IPS-15b (cell line): ENCODE measurements around the gene B3GALT5.
A peak's percentile ranks its signal among the peaks of the same experiment; 100 is the strongest.

Source experiments
- H3K27me3 ChIP-seq: one replicate; pipeline ENCODE4 v1.6.1; 2013; ENCODE audit warnings: low read length; ENCODE audit not compliant: control insufficient read depth, insufficient read depth
- H3K36me3 ChIP-seq: one replicate; pipeline ENCODE4 v1.6.1; 2013; ENCODE audit warnings: low read length; ENCODE audit not compliant: control insufficient read depth, insufficient read depth
- H3K4me1 ChIP-seq: one replicate; pipeline ENCODE4 v1.6.1; 2013; ENCODE audit warnings: mild to moderate bottlenecking, low read length; ENCODE audit not compliant: control insufficient read depth, insufficient read depth
- H3K4me3 ChIP-seq: one replicate; pipeline ENCODE4 v1.5.1; 2013; ENCODE audit warnings: low read depth, low read length
- H3K9ac ChIP-seq: one replicate; pipeline ENCODE4 v1.6.1; 2013; ENCODE audit warnings: low read depth, mild to moderate bottlenecking, low read length
- H3K9me3 ChIP-seq: one replicate; pipeline ENCODE4 v1.6.1; 2013; ENCODE audit warnings: mild to moderate bottlenecking, low read length; ENCODE audit not compliant: control insufficient read depth, insufficient read depth

The B3GALT5 gene

GRCh38 chr21:39611551-39612190 lies 1.1 kb upstream of the B3GALT5 start:
- H3K36me3 ChIP-seq: no peaks in the 10 kb centered on the region
- no peaks in the 10 kb centered on the region for H3K9me3 ChIP-seq
- H3K4me3 ChIP-seq: peak overlapping the region; percentile 64
- peak overlapping the region; percentile 39 for H3K9ac ChIP-seq
- peaks cover 18% of the 10 kb centered on the region for H3K4me1 ChIP-seq
- H3K27me3 ChIP-seq: no peaks in the 10 kb centered on the region

GRCh38 chr21:39613041-39613934 lies 548 bp downstream of the B3GALT5 start:
- H3K9ac ChIP-seq: peak overlapping the region; percentile 17
- H3K27me3 ChIP-seq: no peaks in the 10 kb centered on the region
- no peaks in the 10 kb centered on the region for H3K9me3 ChIP-seq
- H3K4me1 ChIP-seq: peaks cover 18% of the 10 kb centered on the region
- H3K36me3 ChIP-seq: no peaks in the 10 kb centered on the region
- H3K4me3 ChIP-seq: peak overlapping the region; percentile 89

GRCh38 chr21:39616211-39616772 lies 3.6 kb downstream of the B3GALT5 start:
- H3K9ac ChIP-seq: no peak overlapping the region
- peaks cover 14% of the 10 kb centered on the region for H3K4me1 ChIP-seq
- no peaks in the 10 kb centered on the region for H3K36me3 ChIP-seq
- no peaks in the 10 kb centered on the region for H3K9me3 ChIP-seq
- H3K27me3 ChIP-seq: no peaks in the 10 kb centered on the region
- no peak overlapping the region for H3K4me3 ChIP-seq

GRCh38 chr21:39620856-39621255 lies 8.1 kb downstream of the B3GALT5 start:
- no peak overlapping the region for H3K4me3 ChIP-seq
- no peaks in the 10 kb centered on the region for H3K9me3 ChIP-seq
- no peaks in the 10 kb centered on the region for H3K36me3 ChIP-seq
- H3K4me1 ChIP-seq: peaks cover 6% of the 10 kb centered on the region
- H3K27me3 ChIP-seq: no peaks in the 10 kb centered on the region
- H3K9ac ChIP-seq: no peak overlapping the region

- H3K27me3 ChIP-seq: no peaks in the 10 kb centered on the region
- H3K4me1 ChIP-seq: no peaks in the 10 kb centered on the region
- no peak overlapping the region for H3K4me3 ChIP-seq
- no peak overlapping the region for H3K9ac ChIP-seq
- no peaks in the 10 kb centered on the region for H3K9me3 ChIP-seq
- H3K36me3 ChIP-seq: no peaks in the 10 kb centered on the region
Measured at GRCh38 chr21:39625211-39625895, 12.6 kb downstream of the B3GALT5 start.

GRCh38 chr21:39628385-39628784 lies 15.6 kb downstream of the B3GALT5 start:
- no peaks in the 10 kb centered on the region for H3K36me3 ChIP-seq
- H3K4me1 ChIP-seq: peaks cover 5% of the 10 kb centered on the region
- H3K27me3 ChIP-seq: no peaks in the 10 kb centered on the region
- H3K4me3 ChIP-seq: no peak overlapping the region
- H3K9ac ChIP-seq: no peak overlapping the region
- H3K9me3 ChIP-seq: no peaks in the 10 kb centered on the region

- no peak overlapping the region for H3K4me3 ChIP-seq
- no peaks in the 10 kb centered on the region for H3K36me3 ChIP-seq
- no peak overlapping the region for H3K9ac ChIP-seq
- no peaks in the 10 kb centered on the region for H3K9me3 ChIP-seq
- no peaks in the 10 kb centered on the region for H3K27me3 ChIP-seq
- H3K4me1 ChIP-seq: peaks cover 5% of the 10 kb centered on the region
Measured at GRCh38 chr21:39630191-39630591, 17.5 kb downstream of the B3GALT5 start.

- Histone ChIP-seq H3K9ac (no peak overlapping the region), H3K9me3 (no peaks in the 10 kb centered on the region), H3K4me1 (peaks cover 5% of the 10 kb centered on the region), H3K4me3 (no peak overlapping the region), H3K36me3 (no peaks in the 10 kb centered on the region), H3K27me3 (no peaks in the 10 kb centered on the region)
Measured at GRCh38 chr21:39630827-39631226, 18.1 kb downstream of the B3GALT5 start.

GRCh38 chr21:39631842-39632562 lies 19.3 kb downstream of the B3GALT5 start:
- Histone ChIP-seq H3K36me3 (no peaks in the 10 kb centered on the region), H3K4me1 (peaks cover 10% of the 10 kb centered on the region), H3K9me3 (no peaks in the 10 kb centered on the region), H3K9ac (no peak overlapping the region), H3K4me3 (no peak overlapping the region), H3K27me3 (no peaks in the 10 kb centered on the region)

- H3K4me1 ChIP-seq: peaks cover 18% of the 10 kb centered on the region
- H3K36me3 ChIP-seq: no peaks in the 10 kb centered on the region
- H3K9ac ChIP-seq: no peak overlapping the region
- no peaks in the 10 kb centered on the region for H3K27me3 ChIP-seq
- no peaks in the 10 kb centered on the region for H3K9me3 ChIP-seq
- H3K4me3 ChIP-seq: no peak overlapping the region
Measured at GRCh38 chr21:39632796-39633442, 20.2 kb downstream of the B3GALT5 start.

- peaks cover 20% of the 10 kb centered on the region for H3K4me1 ChIP-seq
- H3K27me3 ChIP-seq: no peaks in the 10 kb centered on the region
- no peaks in the 10 kb centered on the region for H3K36me3 ChIP-seq
- H3K4me3 ChIP-seq: no peak overlapping the region
- H3K9ac ChIP-seq: no peak overlapping the region
- no peaks in the 10 kb centered on the region for H3K9me3 ChIP-seq
Measured at GRCh38 chr21:39633770-39634181, 21.0 kb downstream of the B3GALT5 start.
